ENCODE measurements around the gene CSRNP3. TPM values are rescaled to one million over a fixed set of nuclear protein-coding genes. Genes with fewer than 3 reads are reported as not detected.

The CSRNP3 gene
- polyA plus RNA-seq, 2 of the 4 experiments (the other 2 are of a cell fraction), result 0.05 to 0.25 TPM

DNA sequence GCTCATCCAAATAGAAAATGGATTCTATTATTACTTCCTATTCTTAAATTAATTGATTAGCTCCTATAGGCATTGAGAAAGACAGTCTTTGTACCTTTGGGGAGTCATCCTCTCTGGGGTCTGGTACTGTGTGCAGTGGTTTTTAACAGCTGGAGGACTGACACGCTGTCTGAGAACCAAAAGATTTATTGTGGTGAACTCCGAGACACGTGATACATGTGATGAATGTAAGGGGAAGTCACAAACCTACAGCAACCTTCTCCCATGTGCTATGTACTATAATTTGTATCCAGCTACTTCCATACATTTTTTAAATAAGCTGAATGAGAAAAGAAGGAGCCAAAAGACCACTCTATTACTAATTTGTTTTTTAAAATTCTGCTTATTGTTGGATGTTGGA is 190.9 kb downstream of the CSRNP3 start:
- H3K4me2 ChIP-seq, result no peak overlapping the region
- WGBS (ENCODE audit: missing lambda C conversion rate), result 64% methylated on average over 3 of the region's 3 CpGs
- ChIA-PET CTCF (no interaction called here), POLR2A (no interaction called here)
- FAIRE-seq, result no peak
- DNase-seq (ENCODE audit: low read depth in 1 of 2, low spot score in 1 of 2), result no peak
- H3K9me3 ChIP-seq, result no peaks in the 10 kb centered on the region
- peaks cover 7% of the 10 kb centered on the region; the same call in 2 of the 3 replicates for H3K4me1 ChIP-seq
- H3K4me3 ChIP-seq, result no peak overlapping the region
- no peak for ATAC-seq
- H3K27ac ChIP-seq, result no peak overlapping the region
- TF ChIP-seq, protein P1, sequence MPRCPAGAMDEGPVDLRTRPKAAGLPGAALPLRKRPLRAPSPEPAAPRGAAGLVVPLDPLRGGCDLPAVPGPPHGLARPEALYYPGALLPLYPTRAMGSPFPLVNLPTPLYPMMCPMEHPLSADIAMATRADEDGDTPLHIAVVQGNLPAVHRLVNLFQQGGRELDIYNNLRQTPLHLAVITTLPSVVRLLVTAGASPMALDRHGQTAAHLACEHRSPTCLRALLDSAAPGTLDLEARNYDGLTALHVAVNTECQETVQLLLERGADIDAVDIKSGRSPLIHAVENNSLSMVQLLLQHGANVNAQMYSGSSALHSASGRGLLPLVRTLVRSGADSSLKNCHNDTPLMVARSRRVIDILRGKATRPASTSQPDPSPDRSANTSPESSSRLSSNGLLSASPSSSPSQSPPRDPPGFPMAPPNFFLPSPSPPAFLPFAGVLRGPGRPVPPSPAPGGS (IDR thresholded peaks at IDR 0.05), result no peak
- TF ChIP-seq ZSCAN20 (CRISPR knock-in tag; IDR thresholded peaks at IDR 0.05), result no peak
- no peak for TF ChIP-seq KDM5A (IDR thresholded peaks at IDR 0.05)
- no peak for TF ChIP-seq RNF2 (IDR thresholded peaks at IDR 0.05; ENCODE audit: borderline replicate concordance, low read depth)
- TF ChIP-seq, protein P2, sequence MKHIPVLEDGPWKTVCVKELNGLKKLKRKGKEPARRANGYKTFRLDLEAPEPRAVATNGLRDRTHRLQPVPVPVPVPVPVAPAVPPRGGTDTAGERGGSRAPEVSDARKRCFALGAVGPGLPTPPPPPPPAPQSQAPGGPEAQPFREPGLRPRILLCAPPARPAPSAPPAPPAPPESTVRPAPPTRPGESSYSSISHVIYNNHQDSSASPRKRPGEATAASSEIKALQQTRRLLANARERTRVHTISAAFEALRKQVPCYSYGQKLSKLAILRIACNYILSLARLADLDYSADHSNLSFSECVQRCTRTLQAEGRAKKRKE (CRISPR knock-in tag; IDR thresholded peaks at IDR 0.05; ENCODE audit: low read depth), result no peak
- no peak for TF ChIP-seq RARB (CRISPR knock-in tag; IDR thresholded peaks at IDR 0.05)

GRCh38 chr2:165662720-165663119 is 193.2 kb downstream of the CSRNP3 start:
- H3K9me3 ChIP-seq, result no peaks in the 10 kb centered on the region
- no peak for DNase-seq (ENCODE audit: low read depth in 1 of 2, low spot score in 1 of 2)
- FAIRE-seq, result no peak
- H3K27ac ChIP-seq, result no peak overlapping the region
- no peak for ATAC-seq
- CTCF ChIA-PET, result no interaction called here
- 0 out of 3 replicates have a peak overlapping the region, but pooled peaks have one; percentile 12 for H3K4me2 ChIP-seq
- H3K4me3 ChIP-seq, result no peak overlapping the region
- peaks cover 7% of the 10 kb centered on the region; the same call in 2 of the 3 replicates for H3K4me1 ChIP-seq
- POLR2A ChIA-PET, result no interaction called here
- no peak for TF ChIP-seq TP53 (CRISPR knock-in tag; IDR thresholded peaks at IDR 0.05)
- TF ChIP-seq EHF (CRISPR knock-in tag; IDR thresholded peaks at IDR 0.05), result no peak
- TF ChIP-seq EP300 (IDR thresholded peaks at IDR 0.05), result no peak
- no peak for TF ChIP-seq JUN (IDR thresholded peaks at IDR 0.05)
- TF ChIP-seq, protein P2 (CRISPR knock-in tag; IDR thresholded peaks at IDR 0.05; ENCODE audit: low read depth), result no peak
- no peak for TF ChIP-seq FOSL2 (IDR thresholded peaks at IDR 0.05)
- no peak for TF ChIP-seq FOSL2 (CRISPR knock-in tag; IDR thresholded peaks at IDR 0.05)
- TF ChIP-seq ZSCAN20 (CRISPR knock-in tag; IDR thresholded peaks at IDR 0.05), result no peak
- no peak for TF ChIP-seq ZC3H11A (IDR thresholded peaks at IDR 0.05)
- no peak for TF ChIP-seq NR3C1 (IDR thresholded peaks at IDR 0.05)
- TF ChIP-seq, protein P3, sequence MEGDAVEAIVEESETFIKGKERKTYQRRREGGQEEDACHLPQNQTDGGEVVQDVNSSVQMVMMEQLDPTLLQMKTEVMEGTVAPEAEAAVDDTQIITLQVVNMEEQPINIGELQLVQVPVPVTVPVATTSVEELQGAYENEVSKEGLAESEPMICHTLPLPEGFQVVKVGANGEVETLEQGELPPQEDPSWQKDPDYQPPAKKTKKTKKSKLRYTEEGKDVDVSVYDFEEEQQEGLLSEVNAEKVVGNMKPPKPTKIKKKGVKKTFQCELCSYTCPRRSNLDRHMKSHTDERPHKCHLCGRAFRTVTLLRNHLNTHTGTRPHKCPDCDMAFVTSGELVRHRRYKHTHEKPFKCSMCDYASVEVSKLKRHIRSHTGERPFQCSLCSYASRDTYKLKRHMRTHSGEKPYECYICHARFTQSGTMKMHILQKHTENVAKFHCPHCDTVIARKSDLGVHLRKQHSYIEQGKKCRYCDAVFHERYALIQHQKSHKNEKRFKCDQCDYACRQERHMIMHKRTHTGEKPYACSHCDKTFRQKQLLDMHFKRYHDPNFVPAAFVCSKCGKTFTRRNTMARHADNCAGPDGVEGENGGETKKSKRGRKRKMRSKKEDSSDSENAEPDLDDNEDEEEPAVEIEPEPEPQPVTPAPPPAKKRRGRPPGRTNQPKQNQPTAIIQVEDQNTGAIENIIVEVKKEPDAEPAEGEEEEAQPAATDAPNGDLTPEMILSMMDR (IDR thresholded peaks at IDR 0.05), result no peak
- TF ChIP-seq KDM5A (IDR thresholded peaks at IDR 0.05), result no peak
- TF ChIP-seq EHMT2 (IDR thresholded peaks at IDR 0.05; ENCODE audit: low read depth), result no peak
- TF ChIP-seq POLR2A (IDR thresholded peaks at IDR 0.05; ENCODE audit: low read length), result no peak

DNA sequence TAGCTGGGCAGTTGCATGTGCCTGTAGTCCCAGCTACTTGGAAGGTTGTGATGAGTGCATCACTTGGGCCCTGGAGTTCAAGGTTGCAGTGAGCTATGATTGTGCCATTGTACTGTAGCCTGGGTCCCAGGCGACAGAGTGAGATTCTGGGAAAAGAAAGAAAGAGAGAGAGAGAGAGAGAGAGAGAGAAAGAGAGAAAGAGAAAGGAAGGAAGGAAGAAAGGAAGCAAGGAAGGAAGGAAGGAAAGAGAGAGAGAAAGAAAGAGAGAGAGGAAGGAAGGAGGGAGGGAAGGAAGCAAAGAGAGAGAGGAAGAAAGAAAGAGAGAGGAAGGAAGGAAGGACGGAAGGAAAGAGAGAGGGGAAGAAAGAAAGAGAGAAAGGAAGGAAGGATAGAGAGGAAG is 196.1 kb downstream of the CSRNP3 start:
- Histone ChIP-seq H3K4me1 (peaks cover 7% of the 10 kb centered on the region; the same call in 2 of the 3 replicates), H3K27ac (no peak overlapping the region), H3K4me2 (no peak overlapping the region), H3K4me3 (no peak overlapping the region), H3K9me3 (no peaks in the 10 kb centered on the region)
- DNase-seq (ENCODE audit: low read depth in 1 of 2, low spot score in 1 of 2) (no peak), FAIRE-seq (no peak), ATAC-seq (no peak)
- ChIA-PET CTCF (no interaction called here), POLR2A (no interaction called here)
- 29% methylated on average over 2 of the region's 2 CpGs for WGBS (ENCODE audit: missing lambda C conversion rate)
- TF ChIP-seq HOXB13 (CRISPR knock-in tag; IDR thresholded peaks at IDR 0.05; ENCODE audit: low read depth) (no peak), ESRRA (IDR thresholded peaks at IDR 0.05; ENCODE audit: borderline replicate concordance, low read length) (no peak), PHF8 (IDR thresholded peaks at IDR 0.05; ENCODE audit: borderline replicate concordance, low read depth) (no peak), POLR2AphosphoS2 (conservative IDR thresholded peaks at IDR 0.05; ENCODE audit: low read length) (no peak), HDAC2 (IDR thresholded peaks at IDR 0.05) (no peak), MAFK (IDR thresholded peaks at IDR 0.05; ENCODE audit: partially characterized antibody) (no peak), ZFP36 (IDR thresholded peaks at IDR 0.05; ENCODE audit: borderline replicate concordance, partially characterized antibody) (no peak), CBX2 (IDR thresholded peaks at IDR 0.05; ENCODE audit: borderline replicate concordance, low read depth) (no peak), CEBPB (IDR thresholded peaks at IDR 0.05) (no peak)
- TF ChIP-seq, protein P3 (IDR thresholded peaks at IDR 0.05), result no peak
- TF ChIP-seq, protein P4, sequence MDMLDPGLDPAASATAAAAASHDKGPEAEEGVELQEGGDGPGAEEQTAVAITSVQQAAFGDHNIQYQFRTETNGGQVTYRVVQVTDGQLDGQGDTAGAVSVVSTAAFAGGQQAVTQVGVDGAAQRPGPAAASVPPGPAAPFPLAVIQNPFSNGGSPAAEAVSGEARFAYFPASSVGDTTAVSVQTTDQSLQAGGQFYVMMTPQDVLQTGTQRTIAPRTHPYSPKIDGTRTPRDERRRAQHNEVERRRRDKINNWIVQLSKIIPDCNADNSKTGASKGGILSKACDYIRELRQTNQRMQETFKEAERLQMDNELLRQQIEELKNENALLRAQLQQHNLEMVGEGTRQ (IDR thresholded peaks at IDR 0.05), result no peak
- TF ChIP-seq, protein P1 (IDR thresholded peaks at IDR 0.05), result no peak
